Measurements from ENCODE around the gene MAN1A2.

DNA sequence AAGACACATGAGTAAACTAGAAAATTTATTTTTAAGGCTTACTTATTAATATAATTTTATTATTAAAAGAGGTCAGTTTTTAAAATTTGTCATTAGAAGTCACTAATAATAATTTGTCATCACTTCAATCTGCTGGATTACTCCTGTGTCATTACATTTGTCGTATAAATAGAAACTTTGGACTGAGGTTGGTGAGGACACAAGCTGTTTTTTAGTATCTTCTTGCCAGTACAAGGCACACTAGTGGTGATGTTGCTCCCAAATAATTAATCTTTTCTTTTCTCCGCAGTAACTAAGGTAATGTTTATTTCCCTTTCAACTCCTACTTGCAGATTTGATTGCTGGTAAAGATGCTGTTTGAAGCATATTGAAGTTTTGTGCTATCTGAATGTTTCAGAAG, 179.2 kb downstream of the MAN1A2 start:
- TF ChIP-seq, protein P1, sequence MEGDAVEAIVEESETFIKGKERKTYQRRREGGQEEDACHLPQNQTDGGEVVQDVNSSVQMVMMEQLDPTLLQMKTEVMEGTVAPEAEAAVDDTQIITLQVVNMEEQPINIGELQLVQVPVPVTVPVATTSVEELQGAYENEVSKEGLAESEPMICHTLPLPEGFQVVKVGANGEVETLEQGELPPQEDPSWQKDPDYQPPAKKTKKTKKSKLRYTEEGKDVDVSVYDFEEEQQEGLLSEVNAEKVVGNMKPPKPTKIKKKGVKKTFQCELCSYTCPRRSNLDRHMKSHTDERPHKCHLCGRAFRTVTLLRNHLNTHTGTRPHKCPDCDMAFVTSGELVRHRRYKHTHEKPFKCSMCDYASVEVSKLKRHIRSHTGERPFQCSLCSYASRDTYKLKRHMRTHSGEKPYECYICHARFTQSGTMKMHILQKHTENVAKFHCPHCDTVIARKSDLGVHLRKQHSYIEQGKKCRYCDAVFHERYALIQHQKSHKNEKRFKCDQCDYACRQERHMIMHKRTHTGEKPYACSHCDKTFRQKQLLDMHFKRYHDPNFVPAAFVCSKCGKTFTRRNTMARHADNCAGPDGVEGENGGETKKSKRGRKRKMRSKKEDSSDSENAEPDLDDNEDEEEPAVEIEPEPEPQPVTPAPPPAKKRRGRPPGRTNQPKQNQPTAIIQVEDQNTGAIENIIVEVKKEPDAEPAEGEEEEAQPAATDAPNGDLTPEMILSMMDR (IDR thresholded peaks at IDR 0.05): no peak
- no peak for TF ChIP-seq ZFX (IDR thresholded peaks at IDR 0.05; ENCODE audit: borderline replicate concordance)
